COR-L47 (cell line): ENCODE data around the gene PEX1.
"Not testable (repeated sequence)": the region's sequence is repeated elsewhere in the genome, so short reads cannot be mapped to it uniquely, and the experiment has no call there.

ENCODE experiments used
- DNase-seq: peaks from one replicate; lab custom pipeline; 2025; lab: John Stamatoyannopoulos, UW

The PEX1 gene

GRCh38 chr7:92460510-92460909 is 67.8 kb downstream of the PEX1 start:
- no peak for DNase-seq

GRCh38 chr7:92460109-92460508 is 68.2 kb downstream of the PEX1 start:
- DNase-seq = no peak

- DNase-seq = no peak
Observed at GRCh38 chr7:92456236-92456635, 72.1 kb downstream of the PEX1 start.

GRCh38 chr7:92451645-92452044 is 76.7 kb downstream of the PEX1 start:
- no peak for DNase-seq

GRCh38 chr7:92448205-92448747 is 80.0 kb downstream of the PEX1 start:
- DNase-seq = peak; percentile 51

GRCh38 chr7:92447345-92448204 is 80.7 kb downstream of the PEX1 start, which contains the start of gene GATAD1:
Gene GATAD1, plus strand, starts transcription at chr7:92447482. Its CDS starts 248 bp downstream, at chr7:92447730.
- peak; percentile 93 for DNase-seq

- DNase-seq = no peak
Observed at GRCh38 chr7:92446869-92447344, 81.4 kb downstream of the PEX1 start.

GRCh38 chr7:92442720-92443119 is 85.6 kb downstream of the PEX1 start:
- DNase-seq = not testable (repeated sequence)

- no peak for DNase-seq
Observed at GRCh38 chr7:92437956-92438491, 90.3 kb downstream of the PEX1 start.
